Gastroesophageal sphincter (tissue), 4 donors: Measurements from ENCODE around the gene ABLIM2. TPM values are rescaled to one million over a fixed set of nuclear protein-coding genes. Genes with fewer than 3 reads are reported as not detected.
A peak's percentile ranks its signal among the peaks of the same experiment; 100 is the strongest.
"Not testable (repeated sequence)": the region's sequence is repeated elsewhere in the genome, so short reads cannot be mapped to it uniquely, and the experiment has no call there.

Experiments
- ATAC-seq: fragments of 150-250 bp; one replicate; pipeline ENCODE4 v1.9.1; 2016; ENCODE audit warnings: mild to moderate bottlenecking, moderate library complexity
- H3K27ac ChIP-seq, 4 donors: fragments of 200-600 bp; sonication (generic) in 3 of 4; 1 replicate in 3 of 4; 2 replicates in 1 of 4; pipeline ENCODE4 v1.5.1; 2016 to 2019
- H3K27me3 ChIP-seq: fragments of 200-600 bp; sonication (generic); one replicate; pipeline ENCODE4 v1.5.1; 2019
- H3K36me3 ChIP-seq, 2 donors: fragments of 200-600 bp; sonication (generic); one replicate each; pipeline ENCODE4 v1.5.1; 2019; ENCODE audit warnings: control low read depth in 1 of 2
- H3K4me1 ChIP-seq, 3 donors: fragments of 200-600 bp; sonication (generic); 1 replicate in 2 of 3; 2 replicates in 1 of 3; pipeline ENCODE4 v1.5.1; 2016 to 2019; ENCODE audit warnings: control low read depth in 2 of 3
- H3K4me3 ChIP-seq, 2 donors: fragments of 200-600 bp; sonication (generic); one replicate each; pipeline ENCODE4 v1.5.1; 2019; ENCODE audit warnings: mild to moderate bottlenecking in 1 of 2, moderate library complexity in 1 of 2
- H3K9me3 ChIP-seq, 3 donors: fragments of 200-600 bp; sonication (generic); one replicate each; pipeline ENCODE4 v1.5.1; 2017 to 2019; ENCODE audit warnings: control low read depth in 2 of 3
- CTCF ChIP-seq, 4 experiments: fragments of 200-600 bp in 2 of 4; fragments of 450-650 bp in 2 of 4; sonication (generic) in 1 of 4; IDR thresholded peaks; one replicate each; pipeline ENCODE4 v1.5.1; 2017 to 2019; ENCODE audit warnings: antibody characterized with exemption in 4 of 4, mild to moderate bottlenecking in 2 of 4, moderate library complexity in 2 of 4
- EP300 ChIP-seq: sonication (generic); formaldehyde crosslinking; IDR thresholded peaks from one replicate; pipeline ENCODE4 v1.6.1; 2017; ENCODE audit warnings: antibody characterized with exemption, mild to moderate bottlenecking
- POLR2A ChIP-seq, 2 donors: fragments of 450-650 bp; IDR thresholded peaks; one replicate each; pipeline ENCODE4 v1.6.1; 2017; ENCODE audit warnings: antibody characterized with exemption in 2 of 2, mild to moderate bottlenecking in 2 of 2, moderate library complexity in 1 of 2
- POLR2AphosphoS5 ChIP-seq: sonication (generic); formaldehyde crosslinking; IDR thresholded peaks from one replicate; pipeline ENCODE4 v1.6.1; 2017; ENCODE audit warnings: antibody characterized with exemption
- WGBS, 2 donors: methylation state at CpG; one replicate each; pipeline ENCODE4 v1.1.5; 2018; ENCODE audit warnings: low coverage in 1 of 2; 5-methylcytosine and 5-hydroxymethylcytosine counted together
- total RNA-seq, 4 donors: library from RNA; depleted of rRNA; stranded (reverse); fragments of >200 nt; gene quantifications; one replicate each; pipeline ENCODE4 v1.1.0, GENCODE V29; 2016

The ABLIM2 gene
- total RNA-seq, 4 donors from 2014 or later: 5.0 to 13.5 (median 8.0) TPM

GRCh38 chr4:7945709-7946380 is 212.8 kb downstream of the ABLIM2 start:
- Histone ChIP-seq H3K36me3 (no peaks in the 10 kb centered on the region), H3K4me1 (peaks cover 0 to 29% (median 0%) of the 10 kb centered on the region in 3 donors), H3K9me3 (no peaks in the 10 kb centered on the region), H3K27me3 (no peaks in the 10 kb centered on the region), H3K4me3 (no peak overlapping the region), H3K27ac (no peak overlapping the region)
- ATAC-seq: no peak
- WGBS, 2 donors: 62 to 78% methylated on average over 9 to 12 of the region's 14 CpGs
- no peak for TF ChIP-seq POLR2AphosphoS5
- no peak for TF ChIP-seq EP300
- TF ChIP-seq CTCF (IDR thresholded peaks at IDR 0.05): no peak
- no peak for TF ChIP-seq POLR2A (IDR thresholded peaks at IDR 0.05)

GRCh38 chr4:7944599-7945220 is 213.9 kb downstream of the ABLIM2 start:
- peak overlapping the region in 2 of 4 donors; percentile 17 for H3K27ac ChIP-seq
- peaks cover 0 to 34% (median 0%) of the 10 kb centered on the region in 3 donors for H3K4me1 ChIP-seq
- H3K27me3 ChIP-seq: no peaks in the 10 kb centered on the region
- H3K36me3 ChIP-seq: no peaks in the 10 kb centered on the region
- no peaks in the 10 kb centered on the region for H3K9me3 ChIP-seq
- WGBS, 2 donors: 49 to 76% methylated on average over 4 to 5 of the region's 5 CpGs
- no peak for TF ChIP-seq POLR2AphosphoS5
- no peak overlapping the region for H3K4me3 ChIP-seq
- ATAC-seq: no peak

- peaks cover 0 to 28% (median 0%) of the 10 kb centered on the region in 3 donors for H3K4me1 ChIP-seq
- H3K9me3 ChIP-seq, H3K27ac ChIP-seq, H3K4me3 ChIP-seq, ATAC-seq, H3K27me3 ChIP-seq, H3K36me3 ChIP-seq: not testable (repeated sequence)
- WGBS, 2 donors: 89 to 94% methylated on average over 4 of the region's 4 CpGs
Measured at GRCh38 chr4:7943688-7944087, 214.9 kb downstream of the ABLIM2 start.

DNA sequence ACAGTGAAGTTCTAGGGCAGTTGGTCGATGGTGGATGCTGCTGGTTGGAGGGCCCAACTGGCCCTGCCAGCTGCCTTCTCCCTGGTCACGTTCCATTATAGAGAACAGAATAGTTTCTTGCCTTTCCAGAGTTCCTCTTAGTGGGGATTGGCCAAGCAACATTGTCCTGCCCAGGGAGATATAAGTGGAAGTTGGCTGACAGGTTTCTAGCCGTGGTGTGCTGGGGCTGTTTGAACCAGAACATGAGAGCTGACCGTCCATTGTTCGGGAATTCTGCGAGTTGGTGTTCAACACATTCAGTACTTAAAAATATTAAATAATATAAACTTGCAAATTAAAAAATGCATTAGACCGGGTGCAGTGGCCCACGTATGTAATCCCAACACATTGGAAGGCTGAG is 215.4 kb downstream of the ABLIM2 start:
- H3K9me3 ChIP-seq: no peaks in the 10 kb centered on the region
- H3K36me3 ChIP-seq: no peaks in the 10 kb centered on the region
- ATAC-seq: no peak
- no peak overlapping the region for H3K27ac ChIP-seq
- H3K27me3 ChIP-seq: no peaks in the 10 kb centered on the region
- H3K4me3 ChIP-seq: no peak overlapping the region
- 86 to 93% methylated on average over 5 of the region's 8 CpGs for WGBS, 2 donors
- TF ChIP-seq CTCF (IDR thresholded peaks at IDR 0.05) (no peak), POLR2AphosphoS5 (no peak), EP300 (no peak), POLR2A (IDR thresholded peaks at IDR 0.05) (no peak)
- peaks cover 0 to 33% (median 0%) of the 10 kb centered on the region in 3 donors for H3K4me1 ChIP-seq

DNA sequence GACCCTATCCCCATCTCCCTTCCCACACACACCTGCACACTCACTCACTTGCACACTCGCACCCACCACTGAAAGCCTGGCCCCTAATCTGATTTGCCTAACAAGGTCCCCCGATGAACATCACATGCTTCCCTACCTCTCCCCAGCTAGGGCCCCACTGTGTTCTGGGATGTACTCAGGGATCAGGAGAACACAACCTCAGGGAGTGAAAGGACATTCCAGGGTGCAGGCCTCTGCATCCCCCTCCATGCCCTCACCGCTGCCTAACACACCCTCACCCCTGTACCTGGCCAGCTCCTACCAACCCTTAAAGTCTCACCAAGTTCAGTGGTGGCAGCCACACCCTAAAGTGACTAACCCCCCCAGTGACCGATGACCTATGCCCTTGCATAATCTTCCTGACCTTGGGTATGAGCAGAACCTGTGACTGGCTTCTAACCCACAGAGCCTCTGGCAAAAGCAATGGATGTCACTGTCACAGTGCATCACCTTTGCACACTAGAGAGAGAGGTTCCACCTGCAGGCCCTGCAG is 216.6 kb downstream of the ABLIM2 start:
- H3K36me3 ChIP-seq: no peaks in the 10 kb centered on the region
- no peaks in the 10 kb centered on the region for H3K27me3 ChIP-seq
- peaks cover 0 to 45% (median 3%) of the 10 kb centered on the region in 3 donors for H3K4me1 ChIP-seq
- no peak overlapping the region for H3K27ac ChIP-seq
- no peaks in the 10 kb centered on the region for H3K9me3 ChIP-seq
- ATAC-seq: no peak
- H3K4me3 ChIP-seq: no peak overlapping the region
- 91 to 93% methylated on average over 2 to 3 of the region's 4 CpGs for WGBS, 2 donors
- TF ChIP-seq EP300 (no peak), CTCF (IDR thresholded peaks at IDR 0.05) (no peak), POLR2A (IDR thresholded peaks at IDR 0.05) (no peak), POLR2AphosphoS5 (no peak)
